Measurements from ENCODE around the gene THOP1.

The THOP1 gene

GRCh38 chr19:2785244-2785997, at the start of gene THOP1:
THOP1 (plus strand) TSS chr19:2785503; CDS start chr19:2785663, 160 bp downstream.
- peak; percentile 96 for DNase-seq

- DNase-seq = no peak
Observed at GRCh38 chr19:2736550-2737190, 48.6 kb upstream of the THOP1 start.

DNA sequence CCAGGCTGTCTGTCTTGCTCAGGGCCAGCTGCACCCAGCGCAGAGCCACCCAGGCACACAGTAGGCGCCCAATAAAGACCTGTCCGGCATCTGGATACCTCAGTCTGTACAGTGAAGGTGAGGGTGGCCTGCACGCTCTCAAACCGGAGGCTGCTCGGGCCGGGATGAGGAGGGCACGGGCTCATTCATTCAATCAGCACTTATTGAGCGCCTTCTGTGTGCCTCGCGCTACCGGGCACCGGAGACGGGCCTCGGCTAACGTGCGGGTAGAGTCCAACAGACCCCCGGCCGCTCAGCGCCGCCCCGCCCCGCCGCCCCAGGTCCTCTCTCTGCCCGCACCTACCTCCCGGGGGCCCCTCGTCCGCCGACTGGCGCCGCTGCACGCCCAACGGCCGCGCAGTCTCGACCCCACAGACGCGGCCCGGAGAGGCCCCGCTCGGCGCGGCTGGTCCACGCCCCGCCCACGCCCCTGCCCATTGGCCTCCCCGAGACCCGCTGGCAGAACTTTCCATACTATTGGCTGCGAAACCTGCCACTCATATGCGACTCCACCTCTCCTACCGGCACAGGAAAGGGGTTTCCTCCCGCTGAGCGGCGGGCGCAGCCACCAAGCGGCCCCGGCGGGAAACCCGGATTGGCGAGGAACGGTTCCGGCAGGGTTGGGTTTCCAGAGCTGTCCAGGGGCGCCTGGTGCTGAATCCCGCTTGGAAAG, 45.5 kb upstream of the THOP1 start, which contains the start of gene SLC39A3:
SLC39A3 (minus strand) TSS at position 416 of the 712 bp plus-strand sequence. CDS start 2,760 bp downstream, outside the sequence.
- DNase-seq = peak; percentile 86

- no peak for DNase-seq
Observed at GRCh38 chr19:2740314-2740656, 45.0 kb upstream of the THOP1 start.

DNA sequence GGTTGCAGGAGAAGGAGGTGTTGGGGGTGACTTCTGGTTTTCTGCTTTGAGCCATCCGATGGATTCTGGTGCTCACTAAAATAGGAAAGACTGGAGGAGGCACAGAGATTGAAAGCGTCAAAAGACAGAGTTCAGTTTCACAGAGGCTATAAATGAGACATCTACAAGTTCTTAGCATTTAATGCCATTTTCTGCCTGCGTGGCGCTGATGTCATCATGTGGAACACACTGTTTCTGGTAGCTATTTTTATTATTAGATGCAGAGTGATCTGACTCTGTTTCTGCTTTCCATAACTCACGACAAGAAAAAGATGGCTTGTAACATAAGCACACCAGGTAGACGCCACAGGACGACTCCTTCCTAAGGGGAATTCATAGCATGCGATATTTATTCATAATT, 42.2 kb upstream of the THOP1 start:
- DNase-seq = no peak

DNA sequence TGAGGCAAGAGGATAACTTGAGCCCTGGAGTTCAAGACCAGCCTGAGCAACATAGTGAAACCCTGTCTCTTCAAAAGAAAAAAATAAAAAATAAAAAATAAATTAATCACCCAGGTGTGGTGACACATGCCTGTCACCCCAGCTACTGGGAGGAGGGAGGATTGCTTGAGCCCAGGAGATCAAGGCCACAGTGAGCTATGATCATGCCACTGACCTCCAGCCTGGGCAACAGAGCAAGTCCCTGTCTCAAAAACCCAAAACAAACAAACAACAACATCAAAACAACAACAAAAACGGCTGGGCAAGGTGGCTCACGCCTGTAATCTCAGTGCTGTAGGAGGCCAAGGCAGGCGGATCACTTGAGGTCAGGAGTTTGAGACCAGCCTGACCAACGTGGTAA, 41.2 kb upstream of the THOP1 start:
- DNase-seq = no peak

- DNase-seq = no peak
Observed at GRCh38 chr19:2747349-2747748, 38.0 kb upstream of the THOP1 start.

DNA sequence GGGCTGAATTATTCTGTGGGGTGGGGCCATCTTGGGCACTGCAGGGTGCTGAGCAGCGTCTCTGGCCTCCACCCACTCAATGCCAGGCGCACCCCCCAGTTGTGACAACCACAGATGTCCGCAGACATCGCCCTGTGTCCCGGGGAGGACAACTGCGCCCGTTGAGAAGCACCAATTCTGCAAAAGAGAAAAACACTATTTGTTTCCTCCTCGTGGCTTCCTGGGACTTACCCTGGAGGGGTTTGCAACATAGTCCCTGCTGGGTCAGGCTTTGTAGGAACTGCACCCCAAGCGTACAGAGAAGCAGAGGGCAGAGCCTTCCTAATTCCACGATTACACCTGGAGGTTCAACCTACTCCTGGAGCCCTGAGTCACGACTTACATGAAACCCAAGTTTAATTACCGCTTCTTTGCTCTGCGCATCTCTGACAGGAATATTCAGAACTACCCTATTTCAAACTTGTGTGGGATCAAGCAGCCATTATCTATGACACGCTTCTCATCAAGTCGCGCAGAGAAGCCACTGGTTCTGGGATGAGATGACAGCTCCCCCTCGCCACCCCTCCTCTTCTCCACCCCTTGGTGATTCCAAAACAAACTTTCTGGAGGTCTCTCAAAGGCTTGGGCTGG, 34.4 kb upstream of the THOP1 start:
- peak; percentile 25 for DNase-seq

GRCh38 chr19:2751438-2751830, 33.9 kb upstream of the THOP1 start:
- no peak for DNase-seq

DNA sequence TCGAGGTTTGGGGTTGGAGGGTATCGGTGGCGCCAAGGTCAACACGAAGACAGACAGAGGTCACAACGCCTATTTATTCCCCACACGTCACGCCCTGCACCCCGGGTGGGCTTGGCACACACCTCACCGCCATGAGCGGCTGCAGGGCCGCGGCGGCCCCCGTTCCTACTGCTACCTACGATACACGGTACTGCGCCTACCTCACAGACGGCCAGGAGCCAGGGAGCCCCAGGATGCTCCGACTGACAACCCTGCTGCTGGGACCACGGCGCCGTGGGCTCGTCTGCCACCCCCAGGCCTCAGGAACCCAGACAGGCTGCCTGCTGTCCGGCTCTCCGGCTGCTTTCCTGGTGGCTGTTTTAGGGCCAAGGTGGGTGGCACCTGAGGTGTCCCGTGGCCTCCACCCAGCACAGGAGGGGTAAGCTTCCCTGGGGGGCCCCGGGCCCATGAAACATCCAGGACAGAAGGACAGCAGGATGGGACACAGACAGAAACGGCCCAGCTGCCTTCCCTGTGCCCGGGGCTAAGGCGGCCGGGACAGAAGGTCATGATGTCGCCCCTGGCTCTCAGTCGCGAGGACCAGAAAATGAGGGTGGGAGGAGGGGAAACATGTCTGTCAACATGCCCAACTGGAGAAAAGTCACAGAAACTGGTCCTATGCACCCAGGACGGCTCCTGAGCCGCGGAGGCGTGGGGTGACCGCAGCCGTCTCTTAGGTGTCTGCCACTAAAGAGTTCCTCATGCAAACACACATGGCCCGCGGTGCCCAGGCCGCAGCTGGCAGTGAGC, 30.4 kb upstream of the THOP1 start:
- no peak for DNase-seq

GRCh38 chr19:2755448-2755705, 29.9 kb upstream of the THOP1 start:
- DNase-seq = no peak

DNA sequence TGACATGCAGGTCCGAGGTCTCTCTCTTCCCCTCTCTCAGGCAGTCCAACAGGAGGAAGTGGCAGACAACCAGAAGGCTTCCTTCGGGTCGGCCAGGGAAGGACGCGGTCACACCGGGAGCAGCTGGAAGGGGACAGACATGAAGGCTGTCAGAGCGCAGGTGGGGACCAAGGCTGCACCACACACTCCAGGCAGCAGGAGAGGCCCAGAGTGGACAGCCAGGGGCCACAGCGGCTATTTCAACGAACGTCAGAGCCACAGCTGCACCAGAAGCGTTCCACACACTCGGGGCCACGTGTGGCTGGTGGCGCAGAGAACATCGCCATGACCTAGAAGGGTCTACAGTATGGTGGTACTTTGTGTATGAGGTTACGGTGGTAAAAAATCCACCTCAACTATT, 29.5 kb upstream of the THOP1 start:
- no peak for DNase-seq

DNA sequence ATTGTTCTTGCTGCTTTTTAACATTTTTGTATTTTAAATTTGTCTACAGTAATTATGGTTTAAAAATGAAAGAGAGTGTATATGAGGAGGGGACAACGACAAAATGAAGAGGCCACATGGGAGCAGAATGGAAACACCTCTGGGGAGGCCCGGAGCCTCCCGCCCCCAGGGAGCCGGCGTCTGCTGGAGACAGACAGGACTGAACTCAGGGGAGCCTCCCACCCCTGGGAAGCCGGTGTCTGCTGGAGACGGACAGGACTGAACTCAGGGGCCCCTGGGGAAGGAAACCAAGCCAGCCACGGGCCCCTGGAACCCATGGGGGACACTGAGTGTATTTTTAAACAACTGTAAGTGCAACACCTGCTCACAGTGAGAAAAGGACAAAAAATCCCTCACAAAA, 28.8 kb upstream of the THOP1 start:
- no peak for DNase-seq

DNA sequence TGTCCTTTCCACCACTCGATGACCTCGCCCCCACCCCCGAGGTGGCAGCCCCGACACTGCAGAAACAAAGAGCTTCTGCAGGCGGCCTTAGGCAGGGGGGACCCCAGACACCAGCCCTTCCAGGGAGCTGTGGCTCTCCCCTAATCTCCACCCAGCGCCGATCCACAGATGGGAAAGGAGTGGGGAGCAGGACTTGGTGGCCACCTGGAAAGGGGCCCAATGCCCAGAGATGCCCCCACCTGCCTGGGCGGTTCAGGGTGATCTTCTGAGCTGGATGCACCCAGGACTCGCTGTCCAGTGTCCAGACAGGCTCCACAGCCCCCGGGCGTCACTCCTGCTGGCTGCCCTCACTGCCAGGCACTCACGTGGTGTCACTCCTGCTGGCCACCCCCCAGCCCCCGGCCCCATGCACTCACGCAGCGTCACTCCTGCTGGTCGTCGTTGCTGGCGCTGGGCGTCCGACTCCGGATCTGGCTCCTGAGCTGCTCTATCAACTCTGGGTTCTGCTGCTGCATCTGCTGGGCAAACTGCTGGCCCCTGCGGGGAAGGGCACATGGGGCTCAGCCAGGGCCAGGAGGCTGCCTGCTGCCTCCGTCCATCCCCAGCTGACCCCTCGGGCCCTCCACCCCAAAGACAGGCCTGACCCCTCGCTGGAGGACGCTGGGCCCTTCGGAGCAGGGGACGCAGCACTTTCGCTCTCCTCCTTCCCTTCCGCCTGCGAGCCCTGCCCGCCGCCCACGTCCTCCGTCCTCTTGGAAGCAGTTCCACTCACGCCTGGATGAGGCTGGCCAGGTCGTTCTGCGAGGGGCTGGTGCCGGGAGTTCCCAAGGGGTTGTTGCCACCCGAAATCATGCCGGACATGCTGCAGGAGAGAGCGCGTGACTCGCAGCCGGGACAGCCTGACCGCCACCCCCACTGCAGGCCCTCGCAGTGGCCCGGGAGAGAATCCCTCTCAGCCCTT, 28.1 kb upstream of the THOP1 start:
- DNase-seq = no peak

DNA sequence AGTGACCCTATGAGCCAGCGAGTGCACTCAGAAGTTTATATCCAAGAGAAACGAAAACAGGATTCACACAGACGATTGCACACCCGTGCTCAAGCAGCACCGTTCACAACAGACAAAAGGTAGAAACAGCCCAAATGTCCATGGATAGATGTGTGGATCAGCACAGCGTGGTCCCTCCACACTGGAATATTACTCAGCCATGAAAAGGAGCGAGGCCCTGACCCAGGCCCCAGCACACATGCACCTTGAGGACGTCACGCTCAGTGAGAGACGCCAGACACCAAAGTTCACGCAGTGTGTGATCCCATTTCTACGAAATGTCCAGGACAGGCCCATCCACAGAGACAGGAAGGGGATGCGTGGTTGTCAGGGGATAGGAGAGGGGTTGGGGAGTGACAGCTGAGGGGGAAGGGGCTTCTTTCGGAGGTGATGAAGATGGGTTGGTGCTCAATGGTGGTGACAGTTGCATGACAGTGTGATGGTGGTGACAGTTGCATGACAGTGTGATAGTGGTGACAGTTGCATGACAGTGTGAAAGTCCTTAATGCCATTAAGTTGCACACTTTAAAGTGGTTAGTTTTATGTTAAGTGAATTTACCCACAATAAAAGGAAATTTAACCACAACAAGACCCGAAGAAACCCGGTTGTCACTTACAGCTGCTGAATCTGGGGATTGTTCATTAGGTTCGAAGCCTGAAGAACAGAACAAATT, 26.5 kb upstream of the THOP1 start:
- no peak for DNase-seq

DNA sequence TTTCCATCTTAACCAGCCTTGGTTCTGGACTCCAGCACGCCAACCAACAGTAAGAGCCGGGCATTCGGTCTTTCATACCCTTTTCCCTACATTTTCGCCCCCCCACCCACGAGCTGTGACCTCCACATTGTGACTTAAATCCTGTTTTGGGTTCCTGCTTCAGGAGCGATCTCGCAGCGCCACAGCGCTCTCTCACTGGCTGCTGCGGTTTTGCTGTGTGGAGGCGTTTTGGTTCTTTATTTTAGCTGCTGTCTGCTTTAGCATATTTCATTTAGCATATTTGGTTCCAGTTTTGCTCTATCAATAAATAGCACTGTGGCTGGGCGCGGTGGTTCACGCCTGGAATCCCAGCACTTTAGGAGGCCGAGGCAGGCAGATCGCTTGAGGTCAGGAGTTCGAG, 25.9 kb upstream of the THOP1 start:
- DNase-seq = no peak

DNA sequence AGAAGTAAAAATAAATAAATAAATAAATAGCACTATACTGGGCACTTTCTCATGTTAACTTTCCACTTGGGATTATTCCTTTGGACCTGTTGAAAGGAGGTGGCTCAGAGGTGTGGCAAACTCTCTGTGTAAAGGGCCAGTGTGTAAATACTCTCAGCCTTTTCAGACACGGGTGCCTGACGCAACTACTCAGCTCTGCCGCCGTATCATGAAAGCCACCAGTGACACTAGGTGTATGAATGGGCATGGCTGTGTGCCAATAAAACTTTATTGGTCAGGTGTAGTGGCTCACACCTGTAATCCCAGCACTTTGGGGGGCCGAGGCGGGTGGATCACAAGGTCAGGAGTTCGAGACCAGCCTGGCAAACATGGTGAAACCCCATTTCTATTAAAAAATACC, 25.3 kb upstream of the THOP1 start:
- no peak for DNase-seq

- no peak for DNase-seq
Observed at GRCh38 chr19:2761309-2761677, 24.0 kb upstream of the THOP1 start.

- no peak for DNase-seq
Observed at GRCh38 chr19:2761876-2762782, 23.2 kb upstream of the THOP1 start.
